Left ventricle myocardium inferior (tissue), 1 donor: Measurements from ENCODE around the gene MED16. TPM values are rescaled to one million over a fixed set of nuclear protein-coding genes. Genes with fewer than 3 reads are reported as not detected.

ENCODE experiments used
- DNase-seq: peaks from one replicate; pipeline ENCODE4 v3.0.0-alpha.2; 2020
- H3K27ac ChIP-seq: fragments of 200-600 bp; replicated peaks from 2 replicates; pipeline ENCODE4 v1.8.0; 2021
- H3K27me3 ChIP-seq: fragments of 200-600 bp; 2 replicates; pipeline ENCODE4 v1.8.0; 2021; ENCODE audit warnings: low read depth
- H3K36me3 ChIP-seq: fragments of 200-600 bp; 2 replicates; pipeline ENCODE4 v1.8.0; 2021
- H3K4me1 ChIP-seq: fragments of 200-600 bp; 2 replicates; pipeline ENCODE4 v1.8.0; 2021
- H3K4me3 ChIP-seq: fragments of 200-600 bp; 2 replicates; pipeline ENCODE4 v1.8.0; 2021; ENCODE audit warnings: mild to moderate bottlenecking, moderate library complexity
- H3K9me3 ChIP-seq: fragments of 200-600 bp; replicated peaks from 2 replicates; pipeline ENCODE4 v1.8.0; 2021
- intact Hi-C: fragments of 100-400 bp; cut with micrococcal nuclease; formaldehyde crosslinking; loops from one replicate; pipeline ENCODE4 v1.11.0; 2022
- total RNA-seq: library from RNA; stranded (reverse); fragmentation: NEBNext Ultra II Directional; extraction: Animal tissue kit (Norgen Biotek cat#: 25700); gene quantifications from one replicate; pipeline ENCODE4 v1.2.1, GENCODE V29; 2021
- TF ChIP-seq, protein P1 (sequence below): fragments of 200-600 bp; IDR thresholded peaks from 2 replicates; pipeline ENCODE4 v1.8.0; 2021; ENCODE audit warnings: antibody characterized with exemption, mild to moderate bottlenecking, borderline replicate concordance
- donor health status: DM: no; HTN: yes; CAD: no; lungs with severe emphysema.

The MED16 gene
- total RNA-seq, 1 donor from 2014 or later: 19.4 TPM

DNA sequence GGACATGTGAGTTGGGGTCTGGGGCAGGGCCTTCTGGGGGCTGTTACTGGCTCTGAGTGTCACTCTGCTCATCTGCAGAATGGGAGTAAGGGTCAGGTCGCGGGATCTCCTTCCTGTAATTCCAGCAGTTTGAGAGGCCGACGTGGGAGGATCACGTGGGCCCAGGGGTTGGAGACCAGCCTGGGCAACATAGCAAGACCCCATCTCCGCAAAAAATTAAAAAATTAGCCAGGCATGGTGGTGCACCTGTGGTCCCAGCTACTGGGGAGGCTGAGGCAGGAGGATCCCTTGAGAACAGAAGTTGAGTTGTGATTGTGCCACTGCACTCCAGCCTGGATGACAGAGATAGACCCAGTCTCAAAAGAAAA lies 36.9 kb upstream of the MED16 start:
- DNase-seq: no peak
- no peaks in the 10 kb centered on the region for H3K27me3 ChIP-seq
- TF ChIP-seq, protein P1, sequence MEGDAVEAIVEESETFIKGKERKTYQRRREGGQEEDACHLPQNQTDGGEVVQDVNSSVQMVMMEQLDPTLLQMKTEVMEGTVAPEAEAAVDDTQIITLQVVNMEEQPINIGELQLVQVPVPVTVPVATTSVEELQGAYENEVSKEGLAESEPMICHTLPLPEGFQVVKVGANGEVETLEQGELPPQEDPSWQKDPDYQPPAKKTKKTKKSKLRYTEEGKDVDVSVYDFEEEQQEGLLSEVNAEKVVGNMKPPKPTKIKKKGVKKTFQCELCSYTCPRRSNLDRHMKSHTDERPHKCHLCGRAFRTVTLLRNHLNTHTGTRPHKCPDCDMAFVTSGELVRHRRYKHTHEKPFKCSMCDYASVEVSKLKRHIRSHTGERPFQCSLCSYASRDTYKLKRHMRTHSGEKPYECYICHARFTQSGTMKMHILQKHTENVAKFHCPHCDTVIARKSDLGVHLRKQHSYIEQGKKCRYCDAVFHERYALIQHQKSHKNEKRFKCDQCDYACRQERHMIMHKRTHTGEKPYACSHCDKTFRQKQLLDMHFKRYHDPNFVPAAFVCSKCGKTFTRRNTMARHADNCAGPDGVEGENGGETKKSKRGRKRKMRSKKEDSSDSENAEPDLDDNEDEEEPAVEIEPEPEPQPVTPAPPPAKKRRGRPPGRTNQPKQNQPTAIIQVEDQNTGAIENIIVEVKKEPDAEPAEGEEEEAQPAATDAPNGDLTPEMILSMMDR: no peak
- H3K27ac ChIP-seq: no peak overlapping the region
- intact Hi-C loops: loop anchor here (10.0 kb wide), 1 partner anchor 165 kb away; no protein-coding TSS in a partner anchor
- peaks cover 7% of the 10 kb centered on the region for H3K36me3 ChIP-seq
- no peaks in the 10 kb centered on the region for H3K9me3 ChIP-seq
- peaks cover 66% of the 10 kb centered on the region for H3K4me1 ChIP-seq
- H3K4me3 ChIP-seq: no peak overlapping the region

DNA sequence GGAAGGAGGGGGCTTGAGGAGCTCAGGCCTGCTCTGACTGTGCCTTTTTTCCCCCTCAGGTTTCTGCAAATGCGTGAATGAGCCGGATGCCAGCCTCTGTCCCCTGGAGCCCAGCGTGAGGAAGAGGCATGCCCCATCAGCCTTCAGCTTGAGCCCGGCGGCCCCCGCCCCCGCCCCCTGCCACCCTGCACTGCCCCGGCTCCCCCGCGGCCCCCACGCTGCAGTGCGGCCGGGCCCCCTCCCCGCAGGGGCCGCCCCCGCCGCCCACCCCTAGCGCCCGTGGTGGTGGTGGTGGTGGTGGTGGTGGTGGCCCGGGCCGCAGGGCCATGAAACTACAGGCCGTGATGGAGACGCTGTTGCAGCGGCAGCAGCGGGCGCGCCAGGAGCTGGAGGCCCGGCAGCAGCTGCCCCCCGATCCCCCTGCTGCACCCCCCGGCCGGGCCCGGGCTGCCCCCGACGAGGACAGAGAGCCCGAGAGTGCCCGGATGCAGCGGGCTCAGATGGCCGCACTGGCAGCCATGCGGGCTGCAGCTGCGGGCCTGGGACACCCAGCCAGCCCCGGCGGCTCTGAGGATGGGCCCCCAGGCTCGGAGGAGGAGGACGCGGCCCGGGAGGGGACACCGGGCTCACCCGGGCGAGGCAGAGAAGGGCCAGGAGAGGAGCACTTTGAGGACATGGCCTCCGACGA lies 36.4 kb upstream of the MED16 start:
- intact Hi-C loops: loop anchor here (10.0 kb wide), 1 partner anchor 165 kb away; no protein-coding TSS in a partner anchor

DNA sequence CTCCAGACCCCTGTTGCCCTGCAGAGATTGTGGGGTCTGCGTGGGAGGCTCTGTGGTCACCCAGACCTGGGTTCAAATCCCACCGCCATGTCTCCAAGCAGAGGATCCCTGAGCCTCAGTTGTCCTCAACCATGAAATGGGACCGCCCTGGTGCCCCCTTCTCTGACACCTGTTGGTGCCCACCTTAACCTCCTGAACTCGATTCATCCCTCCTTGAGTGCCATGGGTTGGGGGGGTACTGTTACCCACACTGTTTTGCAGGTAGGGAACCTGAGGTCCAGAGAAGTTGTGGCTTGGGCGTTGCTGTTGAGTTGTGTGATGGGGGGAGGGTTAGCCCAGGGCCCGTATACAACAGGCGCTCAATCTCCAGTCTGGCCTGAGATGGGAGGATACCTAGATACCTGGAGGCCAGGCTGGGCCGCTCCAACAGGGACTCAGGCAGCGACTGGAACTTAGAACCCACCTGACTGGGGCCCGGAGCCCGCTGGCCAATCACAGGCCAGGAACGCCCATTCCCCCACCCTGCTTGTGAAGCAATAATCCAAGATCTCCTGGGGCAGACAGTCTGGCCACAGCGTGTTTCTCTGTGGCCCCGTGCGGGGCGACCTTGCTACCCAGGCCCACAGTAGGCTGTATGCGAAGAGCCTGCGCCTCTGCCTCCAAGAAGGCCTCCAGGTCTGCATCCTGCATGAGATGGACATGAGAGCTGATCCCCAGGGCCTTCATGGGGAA lies 35.6 kb upstream of the MED16 start:
- peaks cover 63% of the 10 kb centered on the region for H3K4me1 ChIP-seq
- intact Hi-C loops: loop anchor here (10.0 kb wide), 1 partner anchor 164 kb away; no protein-coding TSS in a partner anchor
- H3K9me3 ChIP-seq: no peaks in the 10 kb centered on the region
- TF ChIP-seq, protein P1: no peak
- no peak overlapping the region for H3K27ac ChIP-seq
- no peak for DNase-seq
- H3K36me3 ChIP-seq: peaks cover 7% of the 10 kb centered on the region
- H3K27me3 ChIP-seq: no peaks in the 10 kb centered on the region
- no peak overlapping the region for H3K4me3 ChIP-seq

More for the DNA sequence above, 36.4 kb upstream of the MED16 start:
- Histone ChIP-seq H3K27ac (no peak overlapping the region), H3K36me3 (peaks cover 7% of the 10 kb centered on the region), H3K27me3 (no peaks in the 10 kb centered on the region), H3K4me1 (peaks cover 66% of the 10 kb centered on the region), H3K9me3 (no peaks in the 10 kb centered on the region), H3K4me3 (no peak overlapping the region)
- TF ChIP-seq, protein P1: no peak
- no peak for DNase-seq

DNA sequence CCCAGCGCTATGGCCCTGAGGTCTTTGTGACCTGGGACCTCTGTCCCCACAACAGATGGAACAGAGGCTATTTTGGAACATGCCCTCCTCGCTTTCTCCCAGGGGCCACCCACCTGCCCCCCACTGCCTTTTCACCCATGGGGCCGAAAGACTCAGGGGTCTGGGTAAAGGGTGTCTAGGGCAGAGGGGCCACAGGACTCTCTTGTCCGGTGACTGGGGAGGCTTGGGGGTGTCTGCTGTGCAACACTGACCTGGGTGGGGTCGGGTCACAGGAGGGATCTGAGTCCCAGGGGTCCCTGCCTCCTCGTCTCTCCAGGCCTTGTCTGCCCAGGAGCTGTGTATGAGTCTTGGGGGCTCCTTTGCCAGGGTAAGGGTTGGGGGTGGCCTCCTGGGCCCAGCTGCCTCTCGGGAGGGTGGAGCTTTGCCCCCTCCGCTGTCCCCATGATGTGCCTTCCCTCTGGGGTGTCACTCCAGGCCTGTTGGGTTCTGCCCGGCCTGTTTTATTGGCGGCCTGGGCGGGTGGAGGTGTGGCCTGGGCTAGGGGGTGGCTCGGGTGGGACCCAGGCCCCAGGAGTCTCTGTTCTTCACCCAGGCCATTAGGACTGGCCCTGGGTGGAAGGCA lies 34.9 kb upstream of the MED16 start:
- Histone ChIP-seq H3K4me3 (peak overlapping the region; percentile 91), H3K36me3 (peaks cover 7% of the 10 kb centered on the region), H3K27me3 (no peaks in the 10 kb centered on the region), H3K4me1 (peaks cover 59% of the 10 kb centered on the region), H3K27ac (peak overlapping the region; percentile 88), H3K9me3 (no peaks in the 10 kb centered on the region)
- TF ChIP-seq, protein P1: no peak
- intact Hi-C loops: loop anchor here (10.0 kb wide), 1 partner anchor 163 kb away; no protein-coding TSS in a partner anchor
- no peak for DNase-seq

DNA sequence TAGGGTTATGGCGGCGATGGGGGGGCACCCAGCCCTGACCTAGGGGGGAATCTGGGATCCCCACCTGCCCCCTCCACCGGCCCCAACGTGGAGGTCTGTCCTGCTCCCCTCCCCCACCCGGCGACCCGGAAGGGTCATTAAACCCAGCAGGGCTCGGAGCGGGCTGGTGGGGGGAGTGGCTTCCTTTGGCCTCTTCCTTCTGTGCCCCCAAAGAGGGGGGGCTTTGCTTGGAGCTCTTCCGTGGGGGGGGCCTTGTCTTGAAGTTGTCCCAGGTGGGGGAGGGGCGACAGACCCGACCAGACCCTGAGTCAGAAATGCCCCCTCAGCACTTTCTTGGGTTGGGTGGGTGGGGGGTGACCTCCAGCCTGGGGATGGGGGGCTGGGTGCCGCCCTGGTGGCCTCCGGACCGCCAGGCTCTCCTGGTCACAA lies 34.4 kb upstream of the MED16 start:
- Histone ChIP-seq H3K27me3 (no peaks in the 10 kb centered on the region), H3K27ac (peak overlapping the region; percentile 88), H3K36me3 (peaks cover 7% of the 10 kb centered on the region), H3K4me1 (peaks cover 54% of the 10 kb centered on the region), H3K9me3 (no peaks in the 10 kb centered on the region), H3K4me3 (peak overlapping the region; percentile 91)
- no peak for DNase-seq
- TF ChIP-seq, protein P1: no peak
- intact Hi-C loops: loop anchor here (10.0 kb wide), 1 partner anchor 163 kb away; no protein-coding TSS in a partner anchor
